KOPT-K1 (cell line): ENCODE data around the gene FXYD5.
"Not testable (repeated sequence)": the region's sequence is repeated elsewhere in the genome, so short reads cannot be mapped to it uniquely, and the experiment has no call there.

ENCODE experiments used
- H3K27ac ChIP-seq: fragments of 200-600 bp; sonication (generic); 2 replicates; pipeline ENCODE4 v1.5.1; 2016; ENCODE audit warnings: antibody characterized with exemption, mild to moderate bottlenecking, low read depth, low read length; ENCODE audit not compliant: poor library complexity, severe bottlenecking
- H3K36me3 ChIP-seq: fragments of 200-600 bp; sonication (generic); 2 replicates; pipeline ENCODE4 v1.5.1; 2017; ENCODE audit warnings: antibody characterized with exemption, mild to moderate bottlenecking, low read length, moderate library complexity; ENCODE audit not compliant: insufficient read depth
- H3K9me3 ChIP-seq: fragments of 200-600 bp; sonication (generic); 2 replicates; pipeline ENCODE4 v1.5.1; 2017; ENCODE audit warnings: antibody characterized with exemption, low read length, mild to moderate bottlenecking; ENCODE audit not compliant: insufficient read depth, poor library complexity, severe bottlenecking

Gene FXYD5

GRCh38 chr19:35140962-35141836, 13.3 kb upstream of the FXYD5 start:
- Histone ChIP-seq H3K27ac (no peak overlapping the region), H3K36me3 (no peaks in the 10 kb centered on the region), H3K9me3 (no peaks in the 10 kb centered on the region)

- H3K36me3 ChIP-seq: no peaks in the 10 kb centered on the region
- no peak overlapping the region for H3K27ac ChIP-seq
- no peaks in the 10 kb centered on the region for H3K9me3 ChIP-seq
These were observed 12.5 kb upstream of the FXYD5 start for GRCh38 chr19:35141837-35142605.

DNA sequence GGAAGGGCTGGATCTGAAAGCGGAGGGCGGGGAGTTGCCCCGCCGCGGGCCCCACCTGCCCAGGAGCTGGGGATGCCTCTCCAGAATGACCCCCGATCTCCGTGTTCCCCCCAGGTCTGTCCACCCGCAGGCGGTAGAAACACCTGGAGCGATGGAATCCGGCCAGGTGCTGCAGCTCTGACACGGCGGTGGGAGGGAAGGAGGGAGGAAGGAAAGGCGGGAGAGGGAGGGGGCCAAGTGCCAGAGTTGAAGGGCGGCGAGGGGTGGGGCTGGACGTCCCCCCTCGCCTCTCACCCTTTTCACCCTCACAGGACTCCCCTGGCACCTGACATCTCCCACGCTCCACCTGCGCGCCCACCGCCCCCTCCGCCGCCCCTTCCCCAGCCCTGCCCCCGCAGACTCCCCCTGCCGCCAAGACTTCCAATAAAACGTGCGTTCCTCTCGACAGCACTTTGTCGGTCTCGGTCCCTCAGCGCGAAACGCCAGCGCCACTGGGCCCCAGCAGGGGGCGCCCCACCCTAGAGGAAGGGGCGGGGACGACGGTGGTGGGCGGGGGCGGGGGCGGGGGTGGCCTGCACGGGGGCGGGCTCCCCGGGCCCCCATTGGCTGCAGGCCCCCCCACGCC, 11.8 kb upstream of the FXYD5 start:
- H3K9me3 ChIP-seq: no peaks in the 10 kb centered on the region
- H3K36me3 ChIP-seq: no peaks in the 10 kb centered on the region
- H3K27ac ChIP-seq: no peak overlapping the region

- Histone ChIP-seq H3K36me3 (no peaks in the 10 kb centered on the region), H3K27ac (no peak within 1 kb of the TSS), H3K9me3 (no peaks in the 10 kb centered on the region)
These were observed 11.3 kb upstream of the FXYD5 start, which contains the start of gene FXYD7 for GRCh38 chr19:35143231-35143715. TSS of gene FXYD7 (plus strand) at chr19:35143255. CDS start at chr19:35143334, 79 bp downstream.

DNA sequence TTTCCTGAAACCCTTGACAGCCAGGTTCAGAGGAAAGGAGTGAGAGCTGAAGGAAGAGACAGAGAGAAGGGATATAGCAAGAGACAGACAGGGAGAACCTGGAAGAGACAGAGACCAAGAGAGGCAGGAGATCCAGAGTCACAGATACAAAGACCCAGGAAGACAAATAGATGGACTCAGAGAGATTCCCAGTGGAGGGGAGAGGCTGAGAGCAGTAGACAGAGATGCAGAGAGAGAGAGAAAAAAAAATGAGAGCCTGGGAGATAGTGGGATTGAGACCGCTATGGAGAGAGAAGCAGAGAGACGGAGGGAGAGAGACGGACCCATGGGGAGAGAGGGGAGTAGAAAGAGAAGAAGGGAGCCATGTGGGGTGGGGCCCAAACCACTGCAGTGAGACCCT, 10.7 kb upstream of the FXYD5 start:
- no peak overlapping the region for H3K27ac ChIP-seq
- no peaks in the 10 kb centered on the region for H3K36me3 ChIP-seq

DNA sequence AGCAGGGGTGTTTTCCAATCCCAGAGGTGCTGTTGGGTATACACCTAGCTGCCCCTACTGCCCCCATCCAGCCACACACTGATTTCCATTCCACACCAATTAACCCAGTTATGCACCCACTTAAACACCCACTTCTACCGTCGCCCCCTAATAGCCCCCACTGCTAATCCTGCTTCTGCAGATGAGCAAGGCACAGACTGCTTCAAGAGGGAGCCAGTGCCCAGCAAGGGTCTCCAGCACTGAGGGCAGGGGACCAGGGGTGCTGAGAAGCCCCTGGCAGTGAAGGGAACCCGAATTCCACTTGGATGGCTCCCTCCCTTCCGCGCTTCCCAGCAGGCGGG, 10.3 kb upstream of the FXYD5 start:
- H3K9me3 ChIP-seq: no peaks in the 10 kb centered on the region
- H3K36me3 ChIP-seq: no peaks in the 10 kb centered on the region
- no peak overlapping the region for H3K27ac ChIP-seq

More for the DNA sequence above, 10.7 kb upstream of the FXYD5 start:
- H3K9me3 ChIP-seq: no peaks in the 10 kb centered on the region

- H3K9me3 ChIP-seq: no peaks in the 10 kb centered on the region
- H3K27ac ChIP-seq: no peak overlapping the region
- no peaks in the 10 kb centered on the region for H3K36me3 ChIP-seq
These were observed 9.7 kb upstream of the FXYD5 start for GRCh38 chr19:35144600-35145436.

GRCh38 chr19:35146746-35147459, 7.6 kb upstream of the FXYD5 start:
- no peaks in the 10 kb centered on the region for H3K9me3 ChIP-seq
- H3K36me3 ChIP-seq: no peaks in the 10 kb centered on the region
- no peak overlapping the region for H3K27ac ChIP-seq

DNA sequence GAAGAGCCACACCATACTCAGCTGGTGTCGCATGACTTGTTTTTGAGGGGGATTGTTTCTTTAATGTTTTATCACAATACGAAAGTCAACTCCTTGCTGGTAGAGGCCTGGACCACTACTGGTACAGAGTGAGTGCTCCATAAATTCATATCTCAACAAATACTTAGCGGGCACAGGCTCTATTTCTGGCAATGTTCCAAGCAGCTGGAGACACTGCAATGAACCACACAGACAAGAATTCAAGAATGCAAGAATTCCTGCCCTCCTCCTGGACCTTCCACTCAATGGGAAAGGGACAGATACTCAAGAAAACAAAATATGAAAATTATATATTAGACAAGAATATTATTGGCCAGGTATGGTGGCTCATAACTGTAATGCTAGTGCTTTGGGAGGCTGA, 5.1 kb upstream of the FXYD5 start:
- Histone ChIP-seq H3K36me3 (no peaks in the 10 kb centered on the region), H3K9me3 (no peaks in the 10 kb centered on the region), H3K27ac (no peak overlapping the region)

- Histone ChIP-seq H3K9me3 (no peaks in the 10 kb centered on the region), H3K27ac (no peak overlapping the region)
These were observed 4.1 kb upstream of the FXYD5 start for GRCh38 chr19:35150445-35150844.

DNA sequence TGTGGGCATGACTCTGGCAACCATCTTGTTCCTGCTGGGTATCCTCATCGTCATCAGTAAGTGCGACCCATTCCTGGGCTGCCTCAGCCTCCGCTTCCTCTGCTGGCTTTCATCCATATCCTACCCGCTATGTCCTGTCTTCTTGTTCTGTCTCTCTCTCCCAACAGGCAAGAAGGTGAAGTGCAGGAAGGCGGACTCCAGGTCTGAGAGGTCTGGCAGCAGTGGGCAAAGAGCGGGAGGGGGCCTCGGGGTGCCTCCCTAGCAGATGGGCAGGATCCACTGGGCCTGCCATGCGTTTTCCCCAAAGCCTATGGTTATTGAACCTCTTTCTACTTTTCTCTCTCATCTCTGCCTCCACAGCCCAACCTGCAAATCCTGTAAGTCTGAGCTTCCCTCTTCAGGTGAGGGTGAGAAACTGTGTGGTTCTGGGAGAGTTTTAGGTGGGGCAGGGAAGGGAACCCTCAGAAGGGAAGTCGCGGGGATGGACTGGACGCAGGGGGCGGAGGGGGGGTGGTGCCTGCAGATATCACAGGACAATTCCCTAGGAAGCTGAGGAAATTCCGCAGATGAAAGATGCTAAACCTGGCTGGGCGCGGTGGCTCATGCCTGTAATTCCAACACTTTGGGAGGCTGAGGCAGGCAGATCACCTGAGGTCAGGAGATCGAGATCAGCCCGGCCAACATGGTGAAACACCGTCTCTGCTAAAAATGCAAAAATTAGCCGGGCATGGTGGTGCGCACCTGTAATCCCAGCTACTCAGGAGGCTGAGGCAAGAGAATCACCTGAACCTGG, 3.1 kb upstream of the FXYD5 start:
- Histone ChIP-seq H3K36me3 (no peaks in the 10 kb centered on the region), H3K9me3 (no peaks in the 10 kb centered on the region), H3K27ac (no peak overlapping the region)

More at GRCh38 chr19:35150445-35150844, 4.1 kb upstream of the FXYD5 start:
- no peaks in the 10 kb centered on the region for H3K36me3 ChIP-seq

DNA sequence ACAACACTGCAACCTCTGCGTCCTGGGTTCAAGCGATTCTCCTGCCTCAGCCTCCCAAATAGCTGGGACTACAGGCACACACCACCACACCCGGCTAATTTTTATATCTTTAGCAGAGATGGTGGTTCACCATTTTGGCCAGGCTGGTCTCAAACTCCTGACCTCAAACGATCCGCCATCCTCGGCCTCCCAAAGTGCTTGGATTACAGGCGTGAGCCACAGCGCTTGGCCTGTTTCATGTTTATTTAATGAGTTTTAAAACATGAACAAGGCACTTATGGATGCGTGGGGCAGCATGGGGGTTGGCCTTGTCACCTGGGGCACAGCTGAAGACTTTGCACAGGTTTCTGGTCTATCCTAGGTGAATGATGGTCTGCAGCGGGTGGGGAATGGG, 1.4 kb upstream of the FXYD5 start:
- H3K36me3 ChIP-seq: peaks cover 16% of the 10 kb centered on the region
- H3K27ac ChIP-seq, H3K9me3 ChIP-seq: not testable (repeated sequence)

DNA sequence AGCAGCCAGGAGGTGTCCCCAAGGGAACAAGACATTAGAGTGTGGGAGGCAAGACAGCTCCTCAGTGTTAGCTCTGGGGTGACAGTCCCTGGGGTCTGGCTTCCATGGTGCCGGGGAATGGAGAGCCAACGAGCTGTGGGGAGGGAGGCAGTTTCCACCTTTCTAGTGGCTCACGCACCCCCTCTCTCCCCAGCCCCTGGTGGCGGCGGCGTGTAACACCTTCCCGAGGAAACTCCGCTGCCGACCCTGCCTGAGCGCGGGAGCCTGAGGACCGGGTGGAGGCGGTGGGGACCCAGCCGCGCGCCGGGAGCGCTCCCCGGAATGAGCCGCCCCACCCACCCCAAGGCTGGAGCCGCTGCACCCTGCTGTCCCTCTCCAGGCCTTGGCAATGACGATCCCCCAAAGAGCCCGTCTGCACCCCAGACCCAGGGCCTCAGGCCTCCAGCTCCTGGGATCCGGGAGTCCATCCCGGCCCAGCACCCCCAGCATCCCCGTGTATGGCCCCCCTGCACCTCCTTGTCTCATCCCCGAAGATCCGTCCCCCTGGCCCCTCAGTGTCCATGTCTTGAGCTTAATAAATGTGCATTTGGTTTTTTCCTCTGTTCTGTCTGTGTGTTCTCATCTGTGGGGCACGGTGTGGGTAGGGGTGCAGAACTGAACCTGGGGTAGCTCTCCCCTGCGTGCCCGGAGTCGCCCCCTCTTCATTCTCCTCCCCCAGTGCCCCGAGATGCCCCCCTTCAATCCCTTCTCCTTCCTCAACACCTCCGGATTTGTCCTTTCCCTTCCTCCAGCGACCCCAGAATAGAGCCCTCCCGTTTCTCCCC, 622 bp upstream of the FXYD5 start:
- peak overlapping the region; percentile 92 for H3K27ac ChIP-seq

More for the DNA sequence above, 622 bp upstream of the FXYD5 start:
- no peaks in the 10 kb centered on the region for H3K9me3 ChIP-seq
- H3K36me3 ChIP-seq: peaks cover 24% of the 10 kb centered on the region
